Measurements from ENCODE around the gene TRIM14.

DNA sequence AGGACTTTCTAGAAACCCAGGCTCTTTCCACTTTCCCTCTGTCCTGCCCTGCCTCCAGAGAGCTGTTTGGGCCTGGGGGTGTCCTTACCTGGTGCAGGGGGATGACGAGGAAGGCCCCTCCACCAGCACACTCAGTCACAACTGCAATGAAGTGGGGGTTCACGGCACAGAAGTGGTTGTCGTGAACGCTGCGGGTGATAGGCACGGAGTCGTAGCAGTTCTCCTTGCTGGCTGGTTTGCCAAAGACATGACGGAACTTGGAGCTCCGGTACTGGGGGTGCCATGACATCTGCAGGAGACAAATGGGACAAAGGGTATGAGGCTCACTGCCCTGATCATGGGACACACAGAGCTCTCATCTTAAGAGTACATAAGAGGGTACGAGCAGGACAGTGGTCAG lies 38.4 kb upstream of the TRIM14 start:
- TF ChIP-seq CHD4 (IDR thresholded peaks at IDR 0.05) (no peak), POLR2A (IDR thresholded peaks at IDR 0.05; ENCODE audit: low read depth, low read length) (no peak), POLR2AphosphoS2 (IDR thresholded peaks at IDR 0.05; ENCODE audit: low read depth, low read length) (no peak), KDM1A (IDR thresholded peaks at IDR 0.05; ENCODE audit: borderline replicate concordance) (no peak)
- TF ChIP-seq, protein P1, sequence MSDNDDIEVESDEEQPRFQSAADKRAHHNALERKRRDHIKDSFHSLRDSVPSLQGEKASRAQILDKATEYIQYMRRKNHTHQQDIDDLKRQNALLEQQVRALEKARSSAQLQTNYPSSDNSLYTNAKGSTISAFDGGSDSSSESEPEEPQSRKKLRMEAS (IDR thresholded peaks at IDR 0.05; ENCODE audit: low read depth, low read length), result no peak
- TF ChIP-seq, protein P2, sequence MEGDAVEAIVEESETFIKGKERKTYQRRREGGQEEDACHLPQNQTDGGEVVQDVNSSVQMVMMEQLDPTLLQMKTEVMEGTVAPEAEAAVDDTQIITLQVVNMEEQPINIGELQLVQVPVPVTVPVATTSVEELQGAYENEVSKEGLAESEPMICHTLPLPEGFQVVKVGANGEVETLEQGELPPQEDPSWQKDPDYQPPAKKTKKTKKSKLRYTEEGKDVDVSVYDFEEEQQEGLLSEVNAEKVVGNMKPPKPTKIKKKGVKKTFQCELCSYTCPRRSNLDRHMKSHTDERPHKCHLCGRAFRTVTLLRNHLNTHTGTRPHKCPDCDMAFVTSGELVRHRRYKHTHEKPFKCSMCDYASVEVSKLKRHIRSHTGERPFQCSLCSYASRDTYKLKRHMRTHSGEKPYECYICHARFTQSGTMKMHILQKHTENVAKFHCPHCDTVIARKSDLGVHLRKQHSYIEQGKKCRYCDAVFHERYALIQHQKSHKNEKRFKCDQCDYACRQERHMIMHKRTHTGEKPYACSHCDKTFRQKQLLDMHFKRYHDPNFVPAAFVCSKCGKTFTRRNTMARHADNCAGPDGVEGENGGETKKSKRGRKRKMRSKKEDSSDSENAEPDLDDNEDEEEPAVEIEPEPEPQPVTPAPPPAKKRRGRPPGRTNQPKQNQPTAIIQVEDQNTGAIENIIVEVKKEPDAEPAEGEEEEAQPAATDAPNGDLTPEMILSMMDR (IDR thresholded peaks at IDR 0.05 in 2 of 3, conservative IDR thresholded peaks at IDR 0.05 in 1 of 3; ENCODE audit: control insufficient read depth in 2 of 3, extremely low read depth in 1 of 3, insufficient read depth in 1 of 3, low read depth in 3 of 3, low read length in 3 of 3), result no peak
